Tibial nerve (tissue), 4 donors: ENCODE results near the gene CNST. TPM values are rescaled to one million over a fixed set of nuclear protein-coding genes. Genes with fewer than 3 reads are reported as not detected.

ENCODE experiments used
- DNase-seq, 2 donors: peaks; one replicate each; pipeline ENCODE4 v3.0.0-alpha.2; 2019; ENCODE audit warnings: low spot score in 2 of 2
- H3K27ac ChIP-seq, 4 donors: fragments of 200-600 bp; sonication (generic) in 3 of 4; one replicate each; pipeline ENCODE4 v1.5.1; 2017 to 2019; ENCODE audit warnings: mild to moderate bottlenecking in 1 of 4
- H3K27me3 ChIP-seq, 2 donors: fragments of 200-600 bp; sonication (generic) in 1 of 2; one replicate each; pipeline versions ENCODE4 v1.5.1 to v1.6.0; 2017 to 2019
- H3K36me3 ChIP-seq, 3 donors: fragments of 200-600 bp; sonication (generic); one replicate each; pipeline ENCODE4 v1.5.1; 2018 to 2019
- H3K4me1 ChIP-seq, 4 donors: fragments of 200-600 bp; sonication (generic) in 3 of 4; one replicate each; pipeline ENCODE4 v1.5.1; 2017 to 2019
- H3K4me3 ChIP-seq, 4 donors: fragments of 200-600 bp; sonication (generic) in 3 of 4; one replicate each; pipeline ENCODE4 v1.5.1; 2017 to 2019; ENCODE audit warnings: mild to moderate bottlenecking in 1 of 4, moderate library complexity in 1 of 4
- H3K9me3 ChIP-seq, 4 donors: fragments of 200-600 bp; sonication (generic) in 3 of 4; one replicate each; pipeline ENCODE4 v1.5.1; 2017 to 2019
- EP300 ChIP-seq, 2 donors: sonication (generic); formaldehyde crosslinking; IDR thresholded peaks; one replicate each; pipeline ENCODE4 v1.6.1; 2017; ENCODE audit warnings: antibody characterized with exemption in 2 of 2, mild to moderate bottlenecking in 1 of 2
- POLR2A ChIP-seq, 2 donors: fragments of 450-650 bp; IDR thresholded peaks; one replicate each; pipeline ENCODE4 v1.6.1; 2017; ENCODE audit warnings: antibody characterized with exemption in 2 of 2, mild to moderate bottlenecking in 2 of 2, moderate library complexity in 2 of 2
- WGBS, 2 donors: methylation state at CpG; one replicate each; pipeline ENCODE4 v1.1.5; 2018; 5-methylcytosine and 5-hydroxymethylcytosine counted together
- total RNA-seq, 4 donors: library from RNA; depleted of rRNA; stranded (reverse); fragments of >200 nt; gene quantifications; one replicate each; pipeline ENCODE4 v1.1.0, GENCODE V29; 2016
- TF ChIP-seq, protein P1 (sequence below), 5 experiments: fragments of 200-600 bp in 3 of 5; fragments of 450-650 bp in 2 of 5; sonication (generic) in 3 of 5; IDR thresholded peaks; one replicate each; pipeline ENCODE4 v1.5.1; 2016 to 2019; ENCODE audit warnings: antibody characterized with exemption in 5 of 5, mild to moderate bottlenecking in 3 of 5, moderate library complexity in 2 of 5

CNST gene
- total RNA-seq, 4 donors from 2014 or later: 16.5 to 20.3 (median 17.9) TPM

DNA sequence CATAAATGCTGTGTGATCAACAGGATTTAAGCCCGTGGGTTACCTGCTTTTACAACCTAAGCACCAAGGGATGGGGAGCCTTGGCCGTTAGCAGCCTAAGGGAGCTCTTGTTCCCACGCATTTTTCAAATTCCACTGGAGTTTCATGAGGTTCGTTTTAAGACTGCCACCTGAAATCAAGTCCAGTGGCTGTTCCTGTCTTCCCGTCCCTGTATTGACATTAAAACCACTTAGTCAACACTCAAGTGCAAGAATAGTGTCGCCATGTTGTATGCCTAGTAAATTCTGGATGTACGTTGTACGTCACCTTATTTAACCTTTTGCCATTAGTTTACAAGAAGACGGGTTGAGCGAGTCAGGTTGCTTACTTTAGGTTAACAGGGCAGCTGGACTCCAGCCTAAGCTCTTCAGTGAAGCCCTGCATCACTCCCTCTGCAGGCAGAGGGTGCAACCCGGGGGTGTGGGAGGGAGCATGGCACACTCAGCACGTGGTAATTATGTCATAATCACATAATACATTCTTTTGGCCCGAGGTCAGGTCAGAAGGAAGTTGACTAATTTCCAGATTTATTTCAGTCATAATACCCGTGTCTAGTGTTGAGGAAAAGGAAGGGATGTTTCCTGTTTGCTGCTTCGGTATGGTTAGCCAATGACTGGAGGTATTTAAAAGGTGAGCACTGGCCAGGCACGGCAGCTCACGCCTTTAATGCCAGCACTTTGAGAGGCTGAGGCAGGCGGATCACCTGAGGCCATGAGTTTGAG, 42.5 kb downstream of the CNST start:
- H3K27ac ChIP-seq: peak overlapping the region in 2 of 4 donors; percentile 21 to 71
- H3K4me3 ChIP-seq: no peak overlapping the region
- H3K9me3 ChIP-seq: no peaks in the 10 kb centered on the region
- TF ChIP-seq, protein P1, sequence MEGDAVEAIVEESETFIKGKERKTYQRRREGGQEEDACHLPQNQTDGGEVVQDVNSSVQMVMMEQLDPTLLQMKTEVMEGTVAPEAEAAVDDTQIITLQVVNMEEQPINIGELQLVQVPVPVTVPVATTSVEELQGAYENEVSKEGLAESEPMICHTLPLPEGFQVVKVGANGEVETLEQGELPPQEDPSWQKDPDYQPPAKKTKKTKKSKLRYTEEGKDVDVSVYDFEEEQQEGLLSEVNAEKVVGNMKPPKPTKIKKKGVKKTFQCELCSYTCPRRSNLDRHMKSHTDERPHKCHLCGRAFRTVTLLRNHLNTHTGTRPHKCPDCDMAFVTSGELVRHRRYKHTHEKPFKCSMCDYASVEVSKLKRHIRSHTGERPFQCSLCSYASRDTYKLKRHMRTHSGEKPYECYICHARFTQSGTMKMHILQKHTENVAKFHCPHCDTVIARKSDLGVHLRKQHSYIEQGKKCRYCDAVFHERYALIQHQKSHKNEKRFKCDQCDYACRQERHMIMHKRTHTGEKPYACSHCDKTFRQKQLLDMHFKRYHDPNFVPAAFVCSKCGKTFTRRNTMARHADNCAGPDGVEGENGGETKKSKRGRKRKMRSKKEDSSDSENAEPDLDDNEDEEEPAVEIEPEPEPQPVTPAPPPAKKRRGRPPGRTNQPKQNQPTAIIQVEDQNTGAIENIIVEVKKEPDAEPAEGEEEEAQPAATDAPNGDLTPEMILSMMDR (IDR thresholded peaks at IDR 0.05): peak in 1 of 5 experiments; percentile 13
- peak; percentile 71 to 90 for TF ChIP-seq EP300 (IDR thresholded peaks at IDR 0.05)
- TF ChIP-seq POLR2A (IDR thresholded peaks at IDR 0.05): no peak
- 37 to 42% methylated on average over 18 of the region's 18 CpGs for WGBS, 2 donors
- no peaks in the 10 kb centered on the region for H3K27me3 ChIP-seq
- no peaks in the 10 kb centered on the region for H3K36me3 ChIP-seq
- H3K4me1 ChIP-seq: peaks cover 0 to 30% (median 3%) of the 10 kb centered on the region in 4 donors
- peak; percentile 30 to 55 for DNase-seq

DNA sequence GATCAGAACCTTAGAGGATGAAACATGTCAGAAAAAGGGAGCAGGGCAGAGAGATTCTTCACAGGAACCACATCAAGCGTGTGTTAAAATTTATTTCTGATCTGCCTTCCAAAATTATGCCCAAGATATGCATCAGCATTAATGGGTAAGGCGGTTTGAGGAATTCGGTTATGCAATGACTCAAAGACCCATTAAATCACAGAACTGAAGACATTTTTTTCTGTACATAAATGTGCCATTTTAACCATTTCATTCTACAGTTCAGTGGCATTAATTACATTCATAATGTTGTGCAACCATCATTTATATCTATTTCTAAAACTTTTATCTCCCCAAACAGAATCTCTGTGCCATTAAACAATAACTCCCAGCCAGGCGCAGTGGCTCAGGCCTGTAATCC, 43.4 kb downstream of the CNST start:
- H3K4me1 ChIP-seq: peaks cover 0 to 30% (median 3%) of the 10 kb centered on the region in 4 donors
- no peaks in the 10 kb centered on the region for H3K9me3 ChIP-seq
- WGBS, 2 donors: 66 to 73% methylated on average over 4 of the region's 4 CpGs
- H3K27ac ChIP-seq: peak overlapping the region in 1 of 4 donors; percentile 69
- no peaks in the 10 kb centered on the region for H3K36me3 ChIP-seq
- no peak overlapping the region for H3K4me3 ChIP-seq
- TF ChIP-seq POLR2A (IDR thresholded peaks at IDR 0.05) (no peak), EP300 (IDR thresholded peaks at IDR 0.05) (no peak)
- TF ChIP-seq, protein P1 (IDR thresholded peaks at IDR 0.05): no peak
- no peak for DNase-seq
- H3K27me3 ChIP-seq: no peaks in the 10 kb centered on the region

DNA sequence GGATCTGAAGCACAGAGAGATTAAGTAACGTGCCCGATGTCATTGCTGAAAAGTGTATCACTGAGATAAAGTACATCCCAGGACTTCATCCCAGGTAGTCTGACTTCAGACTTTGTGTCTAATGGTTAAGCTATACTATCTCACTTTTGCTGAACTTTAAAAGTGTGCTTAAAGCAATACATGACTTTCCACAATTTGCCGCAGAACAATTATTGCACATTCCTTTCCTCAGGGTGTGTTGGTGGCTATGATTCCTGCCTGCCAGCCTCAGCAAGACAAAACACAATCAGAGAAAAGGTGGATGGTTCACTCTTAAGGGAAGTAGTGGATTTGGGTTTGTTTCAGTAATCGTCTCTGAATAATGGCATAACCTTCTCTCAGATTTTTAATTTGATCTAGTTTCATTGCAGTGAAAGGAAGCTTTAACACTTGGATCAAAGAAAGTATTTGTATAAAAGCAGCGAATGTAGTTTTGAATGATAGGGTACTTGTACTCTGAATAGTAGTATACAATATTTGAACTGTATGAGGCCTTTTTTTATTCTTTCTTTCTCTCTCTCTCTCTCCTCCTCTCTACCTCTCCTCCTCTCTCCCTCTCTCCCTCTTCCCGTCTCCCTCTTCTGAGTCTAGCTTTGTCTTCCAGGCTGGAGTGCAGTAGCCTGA, 47.0 kb downstream of the CNST start:
- 63 to 64% methylated on average over 6 of the region's 6 CpGs for WGBS, 2 donors
- TF ChIP-seq EP300 (IDR thresholded peaks at IDR 0.05) (no peak), POLR2A (IDR thresholded peaks at IDR 0.05) (no peak)
- TF ChIP-seq, protein P1 (IDR thresholded peaks at IDR 0.05): no peak
- Histone ChIP-seq H3K36me3 (no peaks in the 10 kb centered on the region), H3K27ac (no peak overlapping the region), H3K4me3 (no peak overlapping the region), H3K4me1 (peaks cover 0 to 27% (median 3%) of the 10 kb centered on the region in 4 donors), H3K9me3 (no peaks in the 10 kb centered on the region), H3K27me3 (no peaks in the 10 kb centered on the region)
- no peak for DNase-seq

DNA sequence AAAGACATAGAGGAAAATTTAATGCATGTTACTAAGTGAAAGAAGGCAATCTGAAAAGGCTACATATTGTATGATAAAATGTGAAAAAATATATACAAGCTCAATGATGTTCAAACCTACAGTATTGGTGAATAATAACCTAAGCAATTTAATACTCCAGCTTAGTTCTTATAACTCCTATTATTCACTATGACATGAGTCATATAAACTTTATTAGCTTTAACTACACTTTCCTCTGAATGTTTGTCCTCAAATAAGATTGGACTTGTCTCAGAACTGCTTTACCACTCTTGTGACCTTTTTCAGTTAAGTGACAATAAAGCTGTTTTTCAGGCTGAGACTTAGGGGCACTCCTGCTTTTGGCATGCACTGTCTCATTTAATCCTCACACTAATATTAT, 50.9 kb downstream of the CNST start:
- H3K27me3 ChIP-seq: no peaks in the 10 kb centered on the region
- TF ChIP-seq EP300 (IDR thresholded peaks at IDR 0.05): no peak
- TF ChIP-seq, protein P1 (IDR thresholded peaks at IDR 0.05): no peak
- no peak for TF ChIP-seq POLR2A (IDR thresholded peaks at IDR 0.05)
- H3K9me3 ChIP-seq: no peaks in the 10 kb centered on the region
- no peak overlapping the region for H3K27ac ChIP-seq
- peaks cover 0 to 8% (median 0%) of the 10 kb centered on the region in 4 donors for H3K4me1 ChIP-seq
- no peak overlapping the region for H3K4me3 ChIP-seq
- no peak for DNase-seq
- H3K36me3 ChIP-seq: peaks cover 0 to 10% (median 0%) of the 10 kb centered on the region in 3 donors

DNA sequence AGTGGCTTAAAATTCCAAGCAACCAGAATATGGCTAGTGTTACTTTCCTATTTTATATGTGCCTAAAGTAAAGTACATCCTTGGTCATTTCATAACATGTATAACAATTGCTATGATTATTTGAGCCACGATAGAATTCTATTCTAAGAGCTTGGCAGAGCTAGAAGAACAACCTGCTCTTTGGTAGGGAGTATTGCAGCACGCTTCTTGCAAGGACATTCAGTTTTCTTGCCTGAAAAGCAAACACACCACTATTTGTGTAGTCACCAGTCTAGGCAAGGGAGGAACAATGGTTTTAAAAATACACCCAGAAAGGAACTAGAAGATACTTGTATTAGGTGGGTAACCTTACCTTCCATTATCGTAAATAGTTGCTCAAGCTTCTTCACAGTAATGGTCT, 51.5 kb downstream of the CNST start:
- Histone ChIP-seq H3K4me1 (peaks cover 0 to 7% (median 0%) of the 10 kb centered on the region in 4 donors), H3K27me3 (no peaks in the 10 kb centered on the region), H3K4me3 (no peak overlapping the region), H3K36me3 (peaks cover 0 to 16% (median 0%) of the 10 kb centered on the region in 3 donors), H3K9me3 (no peaks in the 10 kb centered on the region), H3K27ac (no peak overlapping the region)
- 83 to 84% methylated on average over 3 of the region's 3 CpGs for WGBS, 2 donors
- DNase-seq: no peak
- TF ChIP-seq, protein P1 (IDR thresholded peaks at IDR 0.05): no peak
- TF ChIP-seq POLR2A (IDR thresholded peaks at IDR 0.05) (no peak), EP300 (IDR thresholded peaks at IDR 0.05) (no peak)
